ENCODE results near the gene ARMH1. TPM values are rescaled to one million over a fixed set of nuclear protein-coding genes. Genes with fewer than 3 reads are reported as not detected.

ARMH1 gene
- 14.5 TPM for total RNA-seq
- long read RNA-seq, partial matches to known transcripts = 3 of 12 reads
- long read RNA-seq, other reads (novel, unspliced or antisense) = 9 of 12 reads

DNA sequence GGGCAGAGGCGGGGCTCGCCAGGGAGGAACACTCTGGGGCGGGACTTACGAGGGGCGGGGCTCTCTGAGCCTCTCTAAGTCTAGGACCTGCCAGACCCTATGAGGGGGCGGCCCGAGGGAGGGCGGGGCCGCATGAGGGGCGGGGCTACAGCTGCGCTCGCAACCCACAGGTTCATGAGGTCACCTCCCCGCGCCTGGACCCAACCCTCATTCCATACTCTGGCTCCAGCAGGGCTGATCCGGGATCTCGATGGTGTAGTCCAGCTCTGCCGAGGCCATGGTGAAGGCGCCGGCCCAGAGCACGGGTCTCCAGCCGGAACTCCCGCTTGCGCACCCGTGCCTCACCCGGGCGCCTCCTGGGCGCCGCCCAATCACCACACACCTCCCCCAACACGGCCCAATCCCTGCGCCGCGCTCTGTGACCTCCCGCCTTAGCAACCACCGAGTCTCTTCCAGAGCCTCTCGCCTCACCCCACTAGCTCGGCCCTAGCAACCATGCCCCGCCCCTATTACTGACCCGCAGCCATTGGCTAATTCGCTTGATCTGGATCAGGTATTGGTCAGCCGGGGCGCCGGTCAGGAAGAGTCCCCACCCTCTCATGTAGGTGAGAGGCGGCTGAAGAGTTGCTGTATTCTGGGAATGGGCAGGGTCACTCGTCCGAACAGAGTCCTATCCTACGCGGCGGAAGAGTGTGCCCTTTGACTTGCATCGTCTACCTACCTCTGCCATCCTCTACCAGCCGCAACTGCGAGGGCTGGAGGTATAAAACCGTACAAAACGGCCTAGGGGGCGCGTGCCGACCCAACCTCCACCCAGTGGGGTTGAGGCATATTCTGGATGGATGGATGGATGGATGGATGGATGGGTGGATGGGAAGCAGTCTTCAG, at the start of gene ARMH1, which contains the start of gene TMEM53:
Gene ARMH1 (plus strand): TSS at position 602 of the 888 bp plus-strand sequence. CDS start 14,984 bp downstream, outside the sequence.
Gene TMEM53 (minus strand): TSS at position 369 of the 888 bp plus-strand sequence. CDS start 90 bp downstream, at position 279.
- peaks cover 58% of the 10 kb centered on the region for H3K4me1 ChIP-seq
- TF ChIP-seq CTCF (IDR thresholded peaks at IDR 0.05) = no peak
- H3K36me3 ChIP-seq = no peaks in the 10 kb centered on the region
- H3K27ac ChIP-seq = peak within 1 kb of the TSS; percentile 95
- DNase-seq = peak; percentile 99
- peak within 1 kb of the TSS; percentile 67 for H3K4me3 ChIP-seq
- intact Hi-C loops (cut with DNase I) = no loop called here
- peak; percentile 98 for ATAC-seq
- H3K27me3 ChIP-seq (ENCODE audit: low read depth) = no peaks in the 10 kb centered on the region
- no peaks in the 10 kb centered on the region for H3K9me3 ChIP-seq

GRCh38 chr1:44625348-44625747, 49.2 kb upstream of the ARMH1 start:
- DNase-seq (no peak), ATAC-seq (no peak)
- intact Hi-C loops (cut with DNase I) = no loop called here
- Histone ChIP-seq H3K9me3 (no peaks in the 10 kb centered on the region), H3K4me3 (no peak overlapping the region), H3K36me3 (no peaks in the 10 kb centered on the region), H3K27me3 (ENCODE audit: low read depth) (no peaks in the 10 kb centered on the region), H3K4me1 (no peaks in the 10 kb centered on the region), H3K27ac (no peak overlapping the region)
- no peak for TF ChIP-seq CTCF (IDR thresholded peaks at IDR 0.05)

DNA sequence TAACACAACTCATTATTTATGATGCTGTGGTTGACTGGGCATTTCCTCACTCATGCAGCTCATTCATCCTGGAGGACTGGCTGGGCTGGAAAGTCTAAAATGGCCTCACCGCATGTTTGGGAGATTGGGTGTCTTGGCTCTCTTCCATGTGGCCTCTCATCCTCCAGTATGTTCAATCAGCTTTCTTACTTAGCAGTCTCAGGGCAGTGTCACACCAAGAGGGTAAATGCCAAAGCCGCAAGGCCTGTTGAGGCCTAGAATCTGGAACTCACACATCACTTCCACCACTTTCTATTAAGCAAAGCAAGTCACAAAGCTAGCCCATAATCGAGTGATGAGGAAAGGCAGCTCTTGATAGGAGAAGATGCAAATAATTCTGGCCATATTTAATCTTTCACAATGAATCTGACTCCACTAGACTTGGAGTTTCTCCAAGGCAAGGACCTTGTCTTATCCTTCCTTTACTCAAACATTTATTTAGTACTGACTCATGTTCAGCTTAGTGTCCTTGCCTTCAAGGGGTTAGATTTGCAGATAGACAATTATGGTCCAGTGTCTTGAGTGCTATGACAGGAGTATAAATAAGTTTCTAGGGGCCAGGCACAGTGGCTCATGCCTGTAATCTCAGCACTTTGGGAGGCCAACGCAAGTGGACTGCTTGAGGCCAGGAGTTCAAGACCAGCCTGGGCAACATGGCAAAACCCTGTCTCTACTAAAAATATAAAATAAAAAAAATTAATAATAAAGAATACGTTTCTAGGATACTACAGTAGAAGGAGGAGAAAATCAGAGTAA, 45.4 kb upstream of the ARMH1 start:
- intact Hi-C loops (cut with DNase I) = no loop called here
- H3K9me3 ChIP-seq = no peaks in the 10 kb centered on the region
- peaks cover 23% of the 10 kb centered on the region for H3K4me1 ChIP-seq
- no peak for TF ChIP-seq CTCF (IDR thresholded peaks at IDR 0.05)
- ATAC-seq (no peak), DNase-seq (no peak)
- no peak overlapping the region for H3K27ac ChIP-seq
- H3K4me3 ChIP-seq = no peak overlapping the region
- H3K27me3 ChIP-seq (ENCODE audit: low read depth) = no peaks in the 10 kb centered on the region
- peaks cover 8% of the 10 kb centered on the region for H3K36me3 ChIP-seq

GRCh38 chr1:44630116-44630515, 44.4 kb upstream of the ARMH1 start:
- intact Hi-C loops (cut with DNase I) = no loop called here
- Histone ChIP-seq H3K9me3 (no peaks in the 10 kb centered on the region), H3K4me1 (peaks cover 31% of the 10 kb centered on the region), H3K27me3 (ENCODE audit: low read depth) (no peaks in the 10 kb centered on the region), H3K4me3 (no peak overlapping the region), H3K27ac (no peak overlapping the region), H3K36me3 (peaks cover 18% of the 10 kb centered on the region)
- DNase-seq (no peak), ATAC-seq (no peak)
- TF ChIP-seq CTCF (IDR thresholded peaks at IDR 0.05) = no peak

- peak overlapping the region; percentile 86 for H3K4me3 ChIP-seq
- no peaks in the 10 kb centered on the region for H3K9me3 ChIP-seq
- TF ChIP-seq CTCF (IDR thresholded peaks at IDR 0.05) = no peak
- peaks cover 31% of the 10 kb centered on the region for H3K4me1 ChIP-seq
- peaks cover 29% of the 10 kb centered on the region for H3K36me3 ChIP-seq
- H3K27me3 ChIP-seq (ENCODE audit: low read depth) = no peaks in the 10 kb centered on the region
- ATAC-seq = peak in 1 of 2 donors; percentile 50
- H3K27ac ChIP-seq = peak overlapping the region; percentile 95
- intact Hi-C loops (cut with DNase I) = no loop called here
- DNase-seq = peak; percentile 46
Observed at GRCh38 chr1:44631333-44631646, 43.2 kb upstream of the ARMH1 start.

All from lower lobe of right lung (tissue), 2 donors.